Measurements from ENCODE around the gene C2CD4A.

Gene C2CD4A

DNA sequence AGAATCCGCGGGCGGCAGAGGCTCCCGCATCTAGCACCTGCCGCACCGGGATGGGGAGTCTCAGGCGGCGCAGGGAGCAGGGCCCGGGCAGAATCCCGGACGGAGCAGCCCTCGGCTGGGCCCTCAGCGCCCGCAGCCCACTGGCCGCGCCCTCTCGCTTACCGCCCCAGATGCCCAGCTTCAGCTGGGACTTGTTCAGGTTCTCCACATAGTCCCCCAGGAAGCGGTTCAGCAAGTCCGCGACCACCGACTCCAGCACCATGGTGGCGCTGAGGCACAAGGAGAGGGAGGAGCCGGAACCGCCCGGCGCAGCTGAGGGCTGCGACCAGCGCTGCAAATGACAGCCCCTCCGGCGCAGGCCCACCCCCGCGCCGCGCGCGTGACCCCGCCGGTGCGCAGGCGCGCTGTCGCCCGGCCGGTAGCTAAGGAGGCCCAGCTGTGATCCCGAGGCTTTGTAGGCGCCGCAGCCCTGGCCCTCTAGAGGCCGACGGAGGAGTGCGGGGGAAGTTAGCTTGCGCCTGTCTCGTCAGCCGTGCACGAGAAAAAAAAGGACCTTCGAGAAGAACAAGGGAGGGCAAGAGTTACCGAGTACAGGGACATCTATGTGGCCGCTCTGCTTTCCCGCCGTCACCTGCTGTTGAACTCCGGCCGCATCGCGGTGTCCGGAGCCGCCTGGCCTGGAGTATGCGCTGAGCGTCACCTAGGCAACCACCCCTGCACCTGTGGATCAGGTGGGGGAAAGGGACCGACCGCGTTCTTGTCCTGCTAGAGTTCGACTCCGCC is 6.5 kb upstream of the C2CD4A start, which contains the start of gene VPS13C:
Gene VPS13C (minus strand): TSS at position 335 of the 783 bp plus-strand sequence. CDS start 73 bp downstream, at position 262.
- DNase-seq: peak; percentile 95

DNA sequence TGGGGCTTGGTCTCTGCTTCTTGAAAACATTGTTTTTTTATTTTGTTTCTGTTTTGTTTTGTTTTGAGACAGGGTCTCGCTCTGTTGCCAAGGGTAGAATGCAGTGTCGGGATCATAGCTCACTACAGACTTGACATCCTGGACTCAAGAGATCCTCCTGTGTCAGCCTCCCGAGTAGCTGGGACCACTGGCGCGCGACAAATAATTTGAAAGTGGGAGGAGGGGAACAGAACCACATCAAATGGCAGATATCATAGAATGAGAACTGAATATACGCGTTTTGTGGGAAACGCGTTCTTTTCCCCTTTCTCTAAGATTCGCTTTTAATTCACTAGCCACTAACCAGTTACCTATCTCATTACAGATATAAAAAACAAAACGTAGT is 5.9 kb upstream of the C2CD4A start:
- DNase-seq: no peak

DNA sequence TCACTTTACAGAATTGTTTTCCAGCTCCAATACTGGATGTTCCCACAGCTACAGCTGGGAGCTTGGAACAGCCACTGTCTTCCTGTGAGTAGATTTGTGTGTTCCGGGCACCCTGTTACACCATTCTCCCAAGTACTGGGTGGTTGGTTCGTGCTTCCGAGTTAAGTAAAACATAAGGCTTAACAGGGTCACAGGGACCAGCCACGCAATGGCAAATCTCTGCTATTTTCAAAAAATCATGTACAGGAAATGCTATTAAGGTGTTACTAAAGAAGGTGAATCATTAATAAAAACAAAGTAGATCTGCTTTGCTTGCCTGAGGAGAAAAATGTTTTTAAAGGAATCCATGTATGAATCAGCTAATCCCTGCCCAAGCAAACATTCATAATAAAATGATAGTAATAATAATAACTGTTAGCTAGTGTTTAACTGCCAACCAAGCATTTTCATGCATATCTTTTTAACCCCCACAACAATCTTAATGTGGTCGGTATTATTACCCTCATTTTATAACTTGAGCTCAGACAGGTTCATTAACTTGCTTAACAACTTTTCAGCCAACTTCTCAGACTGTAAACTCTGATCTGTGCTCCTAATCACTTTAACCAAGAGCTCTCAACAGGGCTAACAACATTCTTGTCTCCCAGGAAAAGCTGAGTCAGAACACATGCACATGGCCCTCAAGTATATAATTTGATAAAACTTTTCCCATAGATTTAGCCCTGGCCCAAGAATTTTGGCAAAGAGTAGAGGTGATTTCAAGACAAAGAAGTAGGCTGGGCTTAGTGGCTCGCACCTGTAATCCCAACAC is 2.7 kb upstream of the C2CD4A start:
- no peak for DNase-seq

DNA sequence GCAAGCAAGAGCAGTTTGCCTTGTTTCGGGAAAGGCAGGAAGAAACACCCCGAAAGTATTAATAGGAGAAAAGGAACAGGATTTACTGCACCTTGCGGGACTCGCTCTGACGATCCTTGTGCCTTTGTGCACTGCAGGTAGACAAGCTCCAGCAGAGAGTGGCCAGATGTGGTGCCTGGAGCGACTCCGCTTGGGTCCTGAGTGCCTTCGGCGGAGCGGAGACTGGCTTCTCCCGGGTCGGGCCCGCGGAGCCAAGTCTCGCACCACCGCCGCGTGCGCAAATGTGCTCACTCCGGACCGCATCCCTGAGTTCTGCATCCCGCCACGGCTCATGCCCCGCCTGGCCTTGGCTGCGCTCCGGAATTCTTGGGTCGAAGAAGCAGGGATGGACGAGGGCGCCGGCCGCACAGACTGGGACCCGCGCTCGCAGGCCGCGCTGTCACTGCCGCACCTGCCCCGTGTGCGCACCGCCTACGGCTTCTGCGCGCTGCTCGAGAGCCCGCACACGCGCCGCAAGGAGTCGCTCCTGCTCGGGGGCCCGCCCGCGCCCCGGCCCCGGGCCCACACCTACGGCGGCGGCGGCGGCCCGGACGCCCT is 769 bp downstream of the C2CD4A start:
- peak; percentile 1 for DNase-seq

DNA sequence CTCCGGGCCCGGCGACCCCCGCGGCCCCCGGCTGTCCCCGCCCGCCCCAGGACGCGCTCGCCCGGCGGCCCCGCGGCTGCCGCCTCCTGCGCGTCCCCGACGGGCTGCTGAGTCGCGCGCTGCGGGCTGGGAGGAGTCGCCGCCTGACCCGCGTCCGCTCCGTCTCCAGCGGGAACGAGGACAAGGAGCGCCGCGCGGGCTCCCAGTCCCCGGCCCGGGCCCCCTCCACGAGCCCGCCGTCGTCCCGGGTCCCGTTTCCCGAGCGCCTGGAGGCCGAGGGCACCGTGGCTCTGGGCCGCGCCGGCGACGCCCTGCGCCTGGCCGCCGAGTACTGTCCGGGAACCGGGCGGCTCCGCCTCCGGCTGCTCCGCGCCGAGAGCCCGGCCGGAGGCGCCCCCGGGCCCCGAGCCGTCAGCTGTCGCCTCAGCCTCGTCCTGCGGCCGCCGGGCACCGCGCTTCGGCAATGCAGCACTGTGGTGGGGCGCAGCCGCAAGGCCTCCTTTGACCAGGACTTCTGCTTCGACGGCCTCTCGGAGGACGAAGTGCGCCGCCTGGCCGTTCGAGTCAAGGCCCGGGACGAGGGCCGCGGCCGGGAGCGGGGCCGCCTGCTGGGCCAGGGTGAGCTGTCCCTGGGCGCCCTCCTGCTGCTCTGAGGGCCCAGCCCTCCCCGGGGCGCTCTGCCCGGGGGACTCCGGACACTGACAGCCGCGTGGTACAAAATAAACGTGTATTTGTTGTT is 1.5 kb downstream of the C2CD4A start:
- DNase-seq: peak; percentile 30

DNA sequence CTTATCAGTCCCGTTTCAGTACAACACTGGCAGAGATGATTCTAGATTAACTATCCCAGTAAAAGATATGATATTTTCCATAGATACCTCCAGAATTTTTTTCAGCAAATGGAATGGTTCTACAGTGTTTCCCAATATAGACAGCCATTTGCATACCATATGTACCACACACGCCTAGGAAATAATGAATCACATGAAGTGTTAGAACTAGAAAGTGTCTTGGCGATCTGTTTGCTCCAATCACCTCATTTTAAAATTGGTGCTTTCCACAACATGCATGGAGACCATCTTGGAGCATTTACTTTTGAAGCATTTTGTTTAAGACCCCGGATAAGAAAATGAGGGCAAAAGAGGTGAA is 2.0 kb downstream of the C2CD4A start:
- no peak for DNase-seq

DNA sequence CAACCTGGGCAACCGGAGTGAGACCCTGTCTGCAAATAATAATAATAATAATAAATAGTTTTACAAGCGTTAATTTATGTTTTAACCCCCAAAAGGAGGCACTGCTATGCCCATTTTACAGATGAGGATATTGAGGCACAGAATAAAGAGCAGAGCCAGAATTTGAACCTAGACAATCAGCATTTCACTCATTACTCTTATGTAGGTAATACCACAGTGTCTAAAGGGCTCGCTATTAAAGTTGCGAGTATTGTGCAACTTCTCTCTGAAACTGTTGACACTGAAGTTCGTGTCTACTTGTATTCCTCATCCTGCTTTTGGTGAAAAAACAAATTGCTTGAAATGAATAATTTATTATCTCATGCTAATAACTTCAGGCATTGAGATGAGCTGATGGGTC is 2.8 kb downstream of the C2CD4A start:
- no peak for DNase-seq

DNA sequence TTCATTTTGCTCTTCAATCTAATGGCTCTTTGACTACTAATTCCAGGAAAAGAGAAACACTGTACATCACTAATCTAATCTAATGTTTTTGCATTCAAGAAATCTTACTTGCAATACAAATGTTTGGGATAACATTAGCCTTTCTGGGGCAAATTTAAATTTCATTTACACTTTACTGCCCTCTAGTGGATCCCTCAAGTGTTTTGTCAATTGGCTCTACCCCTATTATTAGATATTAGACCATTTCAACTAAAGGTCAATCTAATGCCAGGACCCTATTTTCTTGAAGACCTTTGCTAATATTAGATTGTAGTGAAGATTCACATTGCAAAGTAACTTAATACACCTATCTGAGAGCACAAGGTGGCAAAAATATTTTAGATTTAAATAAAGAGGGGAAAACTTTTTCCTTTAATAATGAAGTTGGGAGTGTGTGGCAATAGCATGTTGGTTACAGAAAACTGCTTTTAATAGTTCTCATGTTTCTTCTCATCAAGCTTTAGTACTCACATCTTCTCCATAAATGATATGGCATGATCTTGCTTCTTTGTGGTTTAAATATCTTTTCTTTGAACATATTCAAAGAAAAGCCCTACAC is 5.0 kb downstream of the C2CD4A start:
- DNase-seq: no peak

DNA sequence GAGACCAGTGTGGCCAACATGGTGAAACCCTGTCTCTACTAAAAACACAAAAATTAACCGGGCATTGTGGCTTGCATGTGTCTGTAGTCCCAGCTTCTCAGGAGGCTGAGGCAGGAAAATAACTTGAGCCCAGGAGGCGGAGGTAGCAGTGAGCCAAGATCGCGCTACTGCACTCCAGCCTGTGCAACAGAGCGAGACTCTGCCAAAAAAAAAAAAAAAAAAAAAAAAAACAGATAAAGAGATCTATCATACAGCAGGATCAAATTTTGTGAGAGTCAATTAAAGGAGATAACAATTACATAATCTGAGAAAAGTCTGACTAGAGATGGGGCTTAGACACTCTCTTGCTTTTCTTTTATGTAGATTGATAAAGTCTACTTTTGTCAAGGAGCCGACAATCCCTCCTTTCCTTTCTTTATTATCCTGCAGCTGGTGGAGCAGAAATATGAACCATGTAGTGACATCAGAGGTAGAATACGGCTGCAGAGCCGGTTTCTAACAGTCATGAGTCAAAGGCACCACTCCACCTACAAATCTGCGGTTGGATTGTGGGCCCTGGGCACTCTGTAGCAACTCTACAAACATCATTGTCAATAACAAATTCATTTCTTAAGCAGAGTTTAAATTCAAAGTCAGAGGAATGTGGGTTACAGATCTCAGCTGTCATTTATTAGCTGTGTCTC is 9.0 kb downstream of the C2CD4A start:
- DNase-seq: no peak

DNA sequence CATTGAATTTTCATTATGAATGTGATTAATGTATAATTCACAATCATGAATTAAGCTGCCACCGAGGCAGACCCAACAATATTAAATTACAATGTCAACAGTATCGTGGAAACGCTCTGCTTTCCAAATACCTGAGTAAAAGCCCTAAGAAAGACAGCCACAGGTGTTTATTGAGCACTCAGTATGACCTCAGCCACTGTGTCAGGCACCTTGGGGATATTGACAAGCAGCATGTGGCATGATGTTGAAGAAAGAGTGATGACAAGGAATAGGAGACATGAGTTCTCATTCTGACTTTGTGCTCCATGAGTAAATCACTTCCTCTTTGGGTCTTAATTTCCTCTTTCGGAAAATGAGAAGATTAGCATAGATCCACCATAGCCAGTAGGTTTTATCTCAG is 12.8 kb downstream of the C2CD4A start:
- no peak for DNase-seq

DNA sequence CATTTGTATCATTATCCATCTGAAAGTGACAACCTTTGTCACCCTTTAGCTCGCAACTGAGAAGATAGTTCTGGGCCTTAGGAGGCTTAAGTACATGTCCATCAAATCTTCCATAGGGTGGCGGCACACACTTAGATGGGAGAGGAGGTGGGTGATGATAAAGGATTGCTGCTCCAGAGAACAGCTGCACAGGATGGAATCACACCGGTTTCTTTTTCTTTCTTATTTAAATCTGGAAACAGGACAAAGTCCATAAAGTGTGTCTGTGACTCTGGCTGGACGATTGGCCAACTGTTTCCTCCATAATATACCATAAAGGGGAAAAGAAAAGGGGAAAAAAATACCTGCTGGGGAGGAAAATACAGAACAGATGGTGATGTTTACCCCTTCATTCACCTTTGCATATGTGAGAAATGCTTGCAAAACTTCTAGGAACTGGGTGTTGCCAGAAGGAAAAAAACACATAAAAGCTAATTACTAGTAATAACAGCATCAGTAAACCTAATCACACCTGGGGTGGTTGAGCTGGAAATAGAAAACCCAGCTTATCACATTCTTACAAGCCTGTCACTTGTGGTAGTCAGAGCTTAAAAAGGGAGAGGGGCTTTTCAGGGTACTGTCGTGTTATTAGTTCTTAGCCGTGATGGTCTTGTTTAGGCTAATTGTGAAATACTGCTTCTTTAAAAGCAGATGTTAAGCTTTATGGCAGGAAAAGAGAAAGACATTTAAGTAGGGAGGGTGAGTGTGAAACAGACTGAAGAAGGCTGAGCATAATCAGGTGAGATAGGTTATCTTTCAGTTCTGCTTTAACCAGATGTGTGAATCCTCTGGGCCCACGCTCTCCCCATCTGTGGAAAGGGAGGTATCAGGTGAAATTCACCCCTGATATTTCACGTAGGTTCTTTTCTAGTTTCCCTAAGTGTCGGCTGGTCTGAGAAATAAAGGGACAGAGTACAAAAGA is 16.7 kb downstream of the C2CD4A start:
- DNase-seq: no peak

DNA sequence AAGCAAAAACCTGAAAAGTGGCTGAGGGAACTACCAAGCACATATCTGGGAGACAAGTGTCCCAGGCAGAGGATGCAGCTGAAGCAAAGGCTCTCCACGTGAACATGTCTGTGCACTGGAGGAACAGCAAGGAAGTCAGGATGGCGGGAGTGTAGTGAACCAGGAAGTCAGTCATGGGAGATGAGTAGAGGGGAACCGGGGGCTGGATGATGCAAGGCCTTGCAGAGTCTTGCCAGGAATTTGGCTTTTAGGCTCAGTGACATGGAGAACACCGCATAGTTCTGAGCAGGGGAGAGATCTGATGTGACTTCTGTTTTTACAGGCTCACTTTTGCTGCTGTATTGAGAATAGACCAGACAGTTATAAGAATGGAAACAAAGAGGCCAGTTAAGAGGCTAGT is 19.0 kb downstream of the C2CD4A start:
- DNase-seq: no peak

DNA sequence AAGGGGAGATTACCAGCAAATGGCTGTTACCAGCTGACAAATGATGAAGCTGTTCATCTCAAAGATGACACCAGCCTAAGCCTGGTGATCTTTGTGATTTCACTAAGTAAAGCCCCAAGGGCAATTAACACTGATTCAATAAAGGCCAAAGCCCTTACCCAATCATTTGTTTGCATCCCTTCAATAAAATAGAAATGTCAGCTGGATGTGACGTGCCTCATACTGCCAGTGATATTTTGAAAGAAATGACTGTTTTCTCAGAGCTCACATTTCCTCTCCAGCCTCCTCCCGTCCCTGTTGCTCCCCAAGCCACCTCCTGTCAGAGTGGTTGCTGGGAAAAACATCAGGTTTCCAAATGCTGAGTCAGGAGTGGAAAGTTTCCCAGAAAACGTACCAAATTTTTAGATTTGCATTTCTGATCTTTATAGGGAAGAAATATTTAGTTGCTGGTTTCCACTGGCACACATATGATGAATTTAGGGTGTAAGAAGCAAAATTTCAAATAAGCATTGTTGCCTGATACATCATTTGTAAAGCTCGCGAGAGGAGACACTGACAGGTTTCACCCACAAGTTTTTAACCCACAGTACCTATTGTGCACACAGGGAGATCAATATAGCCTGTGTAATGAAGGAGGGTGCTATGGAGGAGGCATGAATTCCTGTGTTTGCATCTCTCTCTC is 21.0 kb downstream of the C2CD4A start:
- no peak for DNase-seq

DNA sequence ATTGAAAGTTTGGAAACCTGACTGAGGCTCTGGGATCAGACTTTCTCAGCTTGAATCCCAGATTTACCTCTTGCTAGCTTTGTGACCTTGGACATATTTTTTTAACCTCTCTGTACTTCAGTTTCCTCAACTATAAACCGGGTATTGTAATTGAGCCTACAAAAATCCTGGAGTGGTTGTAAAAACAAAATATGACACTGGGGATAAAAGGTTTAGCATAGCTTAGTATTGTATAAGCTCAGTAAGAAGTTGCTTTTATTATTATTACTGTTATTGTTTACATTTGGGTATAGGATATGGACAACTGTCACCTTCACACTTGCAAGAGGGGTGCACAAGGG is 21.5 kb downstream of the C2CD4A start:
- no peak for DNase-seq

DNA sequence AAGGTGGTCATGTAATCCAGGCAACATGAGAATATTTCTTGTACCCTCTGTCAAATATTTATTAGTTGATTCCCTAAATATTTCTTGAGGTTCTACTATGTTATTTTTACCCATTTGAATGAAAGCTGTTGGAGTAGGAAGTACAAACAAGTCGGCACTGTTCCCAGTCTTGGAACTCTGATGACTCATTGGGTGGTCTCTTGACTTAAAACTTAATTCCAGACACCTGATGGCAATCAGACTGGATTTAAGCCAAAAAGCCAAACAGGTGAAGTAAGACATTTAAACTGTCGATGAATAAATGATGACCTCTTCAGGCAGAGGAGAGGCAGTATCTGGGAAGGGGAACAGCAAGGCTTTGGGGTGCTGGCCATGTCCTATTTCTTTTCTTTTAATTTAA is 22.8 kb downstream of the C2CD4A start:
- no peak for DNase-seq

DNA sequence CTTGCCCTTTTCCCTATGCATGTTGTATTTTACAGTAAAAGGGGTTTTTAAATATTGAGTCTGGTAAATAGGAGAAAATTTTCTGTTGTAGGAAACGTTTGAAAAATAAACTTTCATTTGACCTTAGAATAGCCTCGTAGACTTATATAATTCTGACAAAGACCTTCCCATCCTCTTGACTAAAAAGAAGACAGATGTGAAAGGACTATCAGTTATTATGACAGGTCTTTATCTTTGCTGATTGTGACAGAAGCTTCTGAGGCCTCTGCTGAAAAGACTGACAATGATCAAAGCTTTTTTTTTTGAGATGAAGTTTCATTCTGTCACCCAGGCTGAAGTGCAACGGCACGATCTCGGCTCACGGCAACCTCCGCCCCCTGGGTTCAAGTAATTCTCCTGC is 24.2 kb downstream of the C2CD4A start:
- no peak for DNase-seq

DNA sequence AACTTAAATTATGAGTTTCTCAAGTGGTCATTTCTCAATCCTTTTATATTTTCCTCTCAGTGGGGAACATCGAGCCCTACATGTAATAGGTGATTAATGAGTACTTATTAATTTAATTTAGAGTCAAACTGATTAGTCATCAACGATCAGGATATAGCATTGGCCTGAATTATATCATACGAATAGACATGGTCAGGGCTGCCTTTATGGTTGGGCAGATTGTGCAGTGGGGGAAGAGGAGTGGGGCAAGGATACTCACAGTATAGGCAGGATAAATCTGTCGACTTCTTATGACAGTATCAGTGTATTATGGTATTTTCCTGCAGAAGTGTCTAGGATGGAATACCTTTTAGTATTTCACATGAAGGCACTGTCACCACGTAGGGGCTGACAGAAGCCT is 27.0 kb downstream of the C2CD4A start:
- DNase-seq: no peak

DNA sequence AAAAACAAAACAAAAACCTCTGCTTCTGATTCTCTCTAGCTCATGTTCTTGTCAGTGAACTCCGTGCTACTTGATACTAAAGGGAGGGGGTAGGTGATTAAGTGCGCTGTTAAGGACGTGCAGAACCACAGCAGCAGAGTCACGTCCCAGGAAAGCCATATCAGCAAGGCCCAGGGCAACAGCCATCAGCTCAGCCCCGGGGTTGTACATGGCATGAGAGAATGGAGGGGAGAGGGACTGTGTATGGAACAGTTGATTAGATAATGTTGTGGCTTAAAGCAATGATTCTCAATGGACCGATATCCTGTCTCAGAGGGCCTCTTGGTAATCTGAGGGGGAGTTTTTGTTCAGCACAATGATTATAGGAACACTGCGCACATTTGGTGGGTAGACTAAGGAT is 27.6 kb downstream of the C2CD4A start:
- DNase-seq: no peak

DNA sequence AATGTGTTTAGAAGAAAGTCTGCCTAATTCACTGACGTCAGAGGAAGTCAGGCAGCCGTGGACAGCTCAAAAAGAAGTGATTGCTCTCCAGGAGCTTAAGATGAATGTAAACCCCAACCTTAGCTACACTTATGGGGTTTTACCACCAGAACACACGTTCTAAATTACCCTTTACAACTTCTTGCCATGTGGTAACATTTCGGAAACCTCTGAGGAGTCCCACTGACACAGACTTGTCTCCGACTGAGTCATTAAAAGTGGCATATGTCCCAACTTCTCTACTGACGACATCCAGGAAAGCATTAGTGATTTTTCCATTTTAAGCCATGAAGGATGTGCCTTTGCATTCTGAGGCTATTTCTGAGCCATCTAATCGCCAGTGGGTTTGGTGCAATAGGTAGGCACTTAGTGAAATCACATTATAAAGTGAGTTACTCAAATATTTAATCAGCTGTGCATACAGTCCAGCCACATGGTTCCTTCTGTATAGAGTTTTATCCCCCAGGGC is 32.4 kb downstream of the C2CD4A start:
- DNase-seq: no peak

DNA sequence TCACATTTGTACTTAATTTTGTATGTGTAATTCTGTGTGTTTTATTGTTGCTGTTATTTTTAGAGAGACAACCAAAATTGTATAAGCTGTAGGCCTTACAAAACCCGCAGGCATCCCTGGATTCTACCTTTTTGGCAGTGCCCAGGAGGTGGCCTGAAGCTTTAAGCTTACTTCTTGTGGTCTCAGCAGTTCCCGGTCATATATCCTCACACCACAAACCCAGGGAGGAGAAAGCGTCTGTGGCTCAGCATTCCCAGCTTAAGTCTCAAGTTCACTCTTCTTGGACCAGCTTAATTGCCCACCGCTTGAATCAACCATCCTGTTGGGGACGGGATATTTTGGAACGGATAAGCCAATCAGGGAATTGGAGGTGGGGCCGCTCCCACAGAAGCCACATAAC is 36.7 kb downstream of the C2CD4A start:
- no peak for DNase-seq

Data from CD4-positive, alpha-beta T cell treated with Interferon gamma for 1 hour (primary cell).